Cardiac fibroblast (primary cell): Measurements from ENCODE around the gene NOC3L.
A peak's percentile ranks its signal among the peaks of the same experiment; 100 is the strongest.

Source experiments
- DNase-seq, 2 donors: peaks; one replicate each; pipeline versions ENCODE4 v3.0.0 to v3.0.0-alpha.2; 2010; ENCODE audit warnings: low read depth in 2 of 2
- H3K4me3 ChIP-seq, 2 donors: replicated peaks in 1 of 2; 1 replicate in 1 of 2; 2 replicates in 1 of 2; pipeline ENCODE4 v1.5.1; 2011; ENCODE audit warnings: low read depth in 2 of 2, low read length in 2 of 2, mild to moderate bottlenecking in 2 of 2, moderate library complexity in 1 of 2
- CTCF ChIP-seq: IDR thresholded peaks from one replicate; pipeline ENCODE4 v1.5.1; 2011; ENCODE audit warnings: low read depth, mild to moderate bottlenecking, low read length, inconsistent platforms

NOC3L gene

DNA sequence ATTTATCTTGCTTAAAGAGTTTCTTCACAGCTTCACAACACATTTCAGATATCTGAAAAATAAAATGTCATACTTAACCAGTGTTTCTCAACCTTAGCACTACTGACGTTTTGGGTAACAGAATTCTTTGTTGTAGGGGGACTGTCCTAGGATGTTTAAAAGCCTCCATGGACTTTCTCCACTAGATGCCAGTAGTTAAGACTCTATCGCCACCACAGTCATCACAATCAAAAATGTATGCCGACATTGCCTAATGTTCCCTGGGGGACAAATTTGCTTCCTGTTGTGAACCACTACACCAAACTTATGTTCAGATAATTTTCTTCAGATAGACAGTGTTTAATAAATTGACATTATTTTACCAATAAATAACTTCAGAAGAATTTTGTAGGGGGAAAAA lies 13.4 kb downstream of the NOC3L start:
- DNase-seq, result peak; percentile 59 to 60

GRCh38 chr10:94344522-94345122 lies 18.1 kb downstream of the NOC3L start:
- no peak for TF ChIP-seq CTCF
- no peak for DNase-seq

More for the DNA sequence above, 13.4 kb downstream of the NOC3L start:
- TF ChIP-seq CTCF, result peak; percentile 7
- H3K4me3 ChIP-seq, result no peak overlapping the region

GRCh38 chr10:94343151-94343550 lies 19.6 kb downstream of the NOC3L start:
- no peak overlapping the region for H3K4me3 ChIP-seq
- no peak for TF ChIP-seq CTCF
- DNase-seq, result peak in 1 of 2 donors; percentile 32

More at GRCh38 chr10:94344522-94345122, 18.1 kb downstream of the NOC3L start:
- no peak overlapping the region for H3K4me3 ChIP-seq

- no peak for DNase-seq
- no peak overlapping the region for H3K4me3 ChIP-seq
- TF ChIP-seq CTCF, result no peak
Measured at GRCh38 chr10:94334857-94335256, 27.9 kb downstream of the NOC3L start.

DNA sequence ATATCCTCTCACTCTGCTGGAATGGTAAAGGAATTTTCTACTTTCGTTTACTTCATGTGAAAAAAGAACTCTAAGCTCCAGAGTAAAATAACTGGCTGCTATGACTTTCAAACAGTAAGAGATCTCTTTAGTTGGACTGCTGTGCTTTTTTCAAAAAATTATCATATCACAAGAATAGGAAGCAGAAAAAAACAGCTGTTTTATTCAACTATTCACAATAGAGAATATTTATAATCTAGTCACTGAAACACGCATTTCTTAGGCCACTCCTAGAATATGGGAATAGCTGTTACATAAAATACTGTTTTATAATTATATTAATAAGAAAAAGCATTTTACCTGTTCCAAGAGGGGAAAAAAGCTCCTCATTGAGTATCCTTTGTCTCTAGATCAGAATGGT lies 29.7 kb downstream of the NOC3L start:
- H3K4me3 ChIP-seq, result no peak overlapping the region
- TF ChIP-seq CTCF, result no peak
- no peak for DNase-seq

- TF ChIP-seq CTCF, result no peak
- DNase-seq, result no peak
- H3K4me3 ChIP-seq, result no peak overlapping the region
Measured at GRCh38 chr10:94328613-94329012, 34.1 kb downstream of the NOC3L start.

DNA sequence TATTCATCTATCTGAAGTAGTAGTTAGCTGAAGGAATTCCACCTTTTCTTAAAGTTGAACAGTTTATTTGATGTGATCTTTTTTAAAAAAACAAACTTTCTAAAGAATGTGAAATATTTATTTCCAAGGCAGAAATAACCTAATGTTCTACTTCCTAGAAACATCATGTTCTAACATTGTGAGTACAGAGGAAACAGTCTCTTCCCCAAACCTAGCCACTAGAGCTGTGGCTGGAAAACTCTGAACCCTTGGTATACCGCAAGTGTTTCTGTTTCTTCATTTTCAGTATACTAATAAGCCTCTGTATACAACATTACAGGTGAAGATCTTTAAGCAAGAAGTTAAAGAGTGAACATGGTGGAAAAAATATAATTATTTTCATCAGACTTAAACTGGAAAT lies 35.1 kb downstream of the NOC3L start:
- no peak overlapping the region for H3K4me3 ChIP-seq

More for the DNA sequence above, 35.1 kb downstream of the NOC3L start:
- no peak for TF ChIP-seq CTCF
- no peak for DNase-seq
